NCI-H510A (cell line): Measurements from ENCODE around the gene MDN1.
"Not testable (repeated sequence)": the region's sequence is repeated elsewhere in the genome, so short reads cannot be mapped to it uniquely, and the experiment has no call there.

Source experiments
- DNase-seq: peaks from one replicate; lab custom pipeline; 2025; lab: John Stamatoyannopoulos, UW

Gene MDN1

GRCh38 chr6:89813422-89813821 is 6.2 kb downstream of the MDN1 start:
- DNase-seq, result not testable (repeated sequence)

- DNase-seq, result no peak
These were observed 12.0 kb downstream of the MDN1 start for GRCh38 chr6:89807581-89807980.

GRCh38 chr6:89805814-89806371 is 13.7 kb downstream of the MDN1 start:
- DNase-seq, result no peak

GRCh38 chr6:89803271-89803670 is 16.3 kb downstream of the MDN1 start:
- no peak for DNase-seq

- no peak for DNase-seq
These were observed 19.8 kb downstream of the MDN1 start for GRCh38 chr6:89799756-89800155.

- DNase-seq, result no peak
These were observed 20.5 kb downstream of the MDN1 start for GRCh38 chr6:89799096-89799495.

GRCh38 chr6:89797317-89797716 is 22.3 kb downstream of the MDN1 start:
- no peak for DNase-seq

- no peak for DNase-seq
These were observed 25.3 kb downstream of the MDN1 start for GRCh38 chr6:89794324-89794723.

GRCh38 chr6:89793586-89793985 is 26.0 kb downstream of the MDN1 start:
- no peak for DNase-seq

GRCh38 chr6:89792881-89793280 is 26.7 kb downstream of the MDN1 start:
- no peak for DNase-seq

GRCh38 chr6:89790403-89790802 is 29.2 kb downstream of the MDN1 start:
- no peak for DNase-seq

GRCh38 chr6:89789980-89790379 is 29.6 kb downstream of the MDN1 start:
- no peak for DNase-seq

GRCh38 chr6:89787660-89788328 is 31.8 kb downstream of the MDN1 start:
- DNase-seq, result no peak

GRCh38 chr6:89786970-89787369 is 32.6 kb downstream of the MDN1 start:
- no peak for DNase-seq

- DNase-seq, result no peak
These were observed 34.8 kb downstream of the MDN1 start for GRCh38 chr6:89784838-89785237.

- DNase-seq, result not testable (repeated sequence)
These were observed 36.3 kb downstream of the MDN1 start for GRCh38 chr6:89783293-89783692.

GRCh38 chr6:89782222-89782621 is 37.4 kb downstream of the MDN1 start:
- no peak for DNase-seq

GRCh38 chr6:89781070-89782034 is 38.2 kb downstream of the MDN1 start:
- DNase-seq, result no peak

- DNase-seq, result no peak
These were observed 42.1 kb downstream of the MDN1 start for GRCh38 chr6:89777455-89777854.

- DNase-seq, result no peak
These were observed 42.9 kb downstream of the MDN1 start for GRCh38 chr6:89776583-89777233.

- DNase-seq, result no peak
These were observed 44.4 kb downstream of the MDN1 start for GRCh38 chr6:89775150-89775549.

GRCh38 chr6:89769572-89769971 is 50.0 kb downstream of the MDN1 start:
- DNase-seq, result no peak
